GM21447 (cell line): ENCODE data around the gene PDLIM1.
"Not testable (repeated sequence)": the region's sequence is repeated elsewhere in the genome, so short reads cannot be mapped to it uniquely, and the experiment has no call there.

Source experiments
- ATAC-seq: cut with Tn5 transposase; IDR thresholded peaks from one replicate; pipeline ENCODE4 v1.9.1; 2021; ENCODE audit not compliant: unreplicated experiment

The PDLIM1 gene

DNA sequence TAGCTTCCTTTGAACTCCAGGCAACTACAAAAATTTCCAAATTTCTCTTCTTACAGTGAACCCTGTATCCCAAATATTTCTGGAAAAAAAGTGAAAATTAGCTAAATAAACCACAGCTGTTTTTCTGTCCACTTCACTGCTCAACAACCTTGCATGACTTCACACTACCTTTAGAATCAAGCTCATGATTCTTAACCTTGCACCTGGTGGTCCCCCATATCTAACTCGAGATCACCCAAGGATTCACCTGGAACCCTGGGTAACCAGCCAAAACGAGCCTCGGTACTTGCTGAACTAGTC is 47.5 kb downstream of the PDLIM1 start:
- no peak for ATAC-seq

DNA sequence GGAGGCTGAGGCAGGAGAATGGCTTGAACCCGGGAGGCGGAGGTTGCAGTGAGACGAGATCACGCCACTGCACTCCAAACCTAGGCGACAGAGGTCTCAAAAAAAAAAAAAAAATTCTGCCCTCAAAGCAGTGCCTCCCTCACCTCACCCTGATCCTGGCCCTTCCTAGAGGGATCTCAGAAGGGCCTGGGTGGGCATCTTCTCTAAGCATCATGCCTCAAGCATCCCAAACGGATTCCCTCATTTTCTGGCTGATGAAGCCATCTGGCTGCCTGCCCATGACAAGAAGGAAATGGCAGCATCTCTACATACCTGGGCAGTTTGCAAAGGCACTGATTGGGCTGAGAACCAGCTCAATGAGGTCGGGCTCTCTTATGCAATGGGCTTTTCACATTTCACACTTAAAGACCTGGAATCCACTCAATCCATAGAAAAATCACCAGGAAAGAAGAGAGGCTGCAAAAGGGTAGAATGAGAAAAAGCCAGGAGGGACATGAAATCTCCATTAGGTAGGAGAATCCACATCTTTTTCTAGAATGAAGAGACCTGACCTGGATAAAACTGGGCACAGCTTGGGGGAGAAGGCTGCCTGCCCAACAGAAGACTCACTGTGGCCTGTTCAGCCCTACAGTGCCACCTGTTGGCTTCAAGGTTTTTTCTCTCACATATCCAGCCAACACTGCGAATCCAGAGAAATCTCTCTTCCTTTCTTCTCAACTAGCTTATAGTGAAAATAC is 48.1 kb downstream of the PDLIM1 start:
- no peak for ATAC-seq

DNA sequence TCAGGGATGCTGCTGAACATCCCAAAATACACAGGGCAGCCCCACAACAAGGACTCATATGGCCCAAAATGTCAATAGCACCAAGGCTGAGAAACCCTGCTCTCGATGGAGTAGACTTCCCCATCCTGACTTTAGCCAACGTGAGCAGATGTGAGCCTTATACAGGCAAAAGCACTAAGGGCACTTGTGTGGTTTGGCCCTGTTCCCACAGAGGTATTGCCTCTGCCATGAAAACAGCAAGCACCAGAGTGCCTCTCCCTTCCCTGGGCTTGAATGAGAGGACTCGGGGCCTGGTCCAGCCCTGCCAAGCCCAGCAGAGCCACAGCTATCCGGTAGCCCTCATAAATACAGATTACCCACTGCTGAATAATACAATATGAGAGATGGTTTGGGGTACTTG is 49.3 kb downstream of the PDLIM1 start:
- ATAC-seq = no peak

DNA sequence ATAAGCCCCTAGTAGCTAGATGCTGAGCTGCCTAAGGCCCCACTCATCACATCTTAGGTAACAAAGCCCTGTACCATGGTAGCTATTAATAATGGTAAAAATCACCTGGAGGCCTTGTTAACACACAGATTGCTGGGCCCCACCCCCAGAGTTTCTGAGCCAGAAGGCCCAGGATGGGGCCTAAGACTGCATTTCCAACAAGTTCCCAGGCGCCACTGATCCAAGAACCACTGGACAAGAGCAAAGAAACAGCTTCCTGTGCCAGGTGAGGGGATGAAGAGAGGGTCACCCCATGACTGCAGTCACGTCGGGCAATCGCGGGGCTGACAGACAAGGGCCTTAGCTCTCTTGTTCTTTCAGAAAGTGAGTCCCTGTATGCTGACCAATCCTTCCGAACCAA is 50.0 kb downstream of the PDLIM1 start:
- ATAC-seq = no peak

DNA sequence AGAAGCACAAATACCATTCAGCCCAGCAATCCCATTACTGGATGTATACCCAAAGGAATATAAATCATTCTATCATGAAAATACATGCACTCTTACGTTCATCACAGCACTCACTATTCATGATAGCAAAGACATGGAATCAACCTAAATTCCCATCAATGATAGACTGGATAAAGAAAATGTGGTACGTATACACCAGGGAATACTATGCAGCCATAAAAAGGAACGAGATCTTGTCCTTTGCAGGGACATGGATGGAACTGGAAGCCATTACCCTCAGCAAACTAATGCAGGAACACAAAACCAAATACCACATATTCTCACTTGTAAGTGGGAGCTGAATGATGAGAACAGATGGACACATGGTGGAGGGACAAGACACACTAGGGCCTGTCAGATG is 50.7 kb downstream of the PDLIM1 start:
- ATAC-seq = not testable (repeated sequence)

DNA sequence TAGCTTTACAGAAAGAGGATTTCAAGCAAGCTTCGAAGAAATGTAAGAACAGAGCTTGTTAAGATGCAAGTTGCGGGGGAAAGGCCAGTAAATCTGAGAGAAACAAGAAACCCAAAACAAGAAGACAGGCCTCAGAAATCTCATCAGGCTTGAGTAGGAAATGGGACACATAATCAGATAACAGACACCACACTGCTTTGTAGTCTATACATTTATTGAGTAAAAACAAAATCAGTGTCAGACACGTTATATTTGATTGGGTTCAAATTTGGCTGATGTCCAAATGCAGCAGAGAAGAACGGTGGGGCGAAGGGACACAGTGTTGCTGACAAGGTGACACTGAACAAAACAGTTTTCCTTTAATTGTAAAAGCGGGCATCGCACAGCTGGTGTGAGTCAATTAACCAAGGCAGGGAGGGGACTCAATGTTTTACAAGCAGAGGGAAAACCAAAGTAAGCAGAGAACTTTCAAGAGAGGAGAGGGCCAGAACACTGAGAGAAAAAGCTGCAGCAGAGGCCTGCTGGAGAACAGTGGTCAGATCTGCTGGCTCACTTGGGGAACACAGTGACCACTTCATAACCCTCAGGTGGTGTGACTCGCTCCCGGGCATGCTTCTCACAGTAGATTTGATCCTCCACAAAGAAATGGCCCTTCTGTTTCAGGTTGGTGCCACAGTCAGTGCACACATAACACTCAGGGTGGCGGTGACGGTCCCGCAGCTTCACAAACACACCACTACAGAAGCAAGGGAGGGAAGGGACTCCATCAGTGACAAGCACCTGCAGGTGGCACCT is 53.2 kb downstream of the PDLIM1 start:
- no peak for ATAC-seq

DNA sequence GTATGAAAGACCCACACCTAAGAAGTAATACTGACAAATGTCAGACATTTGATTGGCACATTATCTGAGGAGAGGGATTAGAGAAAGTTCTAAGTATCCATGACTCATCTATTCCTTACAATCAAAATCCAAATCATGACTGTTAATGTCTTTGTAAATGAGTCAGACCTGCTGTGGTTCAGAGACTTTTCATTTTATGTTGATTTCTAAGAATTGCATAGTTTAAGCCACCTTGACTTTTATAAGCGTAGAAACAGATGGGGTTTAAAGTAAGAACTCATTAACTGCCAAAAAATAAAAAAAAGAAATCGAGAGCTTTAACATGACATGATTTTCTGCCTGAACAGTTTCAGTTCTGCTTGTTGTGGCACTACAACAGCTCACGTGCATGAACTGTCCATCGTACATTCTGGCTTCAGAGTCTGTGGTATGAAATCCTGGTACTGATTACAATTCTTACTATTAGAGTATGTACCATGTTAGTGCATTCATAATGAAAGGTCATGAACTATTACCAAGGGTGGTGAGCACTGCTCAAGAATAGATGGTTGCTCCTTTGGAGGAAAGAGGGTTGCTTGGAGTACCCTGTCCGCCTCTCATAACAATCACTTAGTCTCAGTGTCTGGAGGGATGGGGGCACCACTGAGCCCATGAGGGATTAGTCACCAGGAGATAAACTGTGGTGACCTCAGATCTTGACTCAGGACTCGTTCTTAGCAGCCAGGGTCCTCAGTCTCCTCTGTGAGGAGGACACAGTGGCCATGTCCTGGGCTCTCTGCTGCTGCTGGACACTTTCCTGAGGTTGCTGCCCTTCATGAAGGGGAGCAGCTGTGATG is 54.5 kb downstream of the PDLIM1 start:
- peak; percentile 98 for ATAC-seq

DNA sequence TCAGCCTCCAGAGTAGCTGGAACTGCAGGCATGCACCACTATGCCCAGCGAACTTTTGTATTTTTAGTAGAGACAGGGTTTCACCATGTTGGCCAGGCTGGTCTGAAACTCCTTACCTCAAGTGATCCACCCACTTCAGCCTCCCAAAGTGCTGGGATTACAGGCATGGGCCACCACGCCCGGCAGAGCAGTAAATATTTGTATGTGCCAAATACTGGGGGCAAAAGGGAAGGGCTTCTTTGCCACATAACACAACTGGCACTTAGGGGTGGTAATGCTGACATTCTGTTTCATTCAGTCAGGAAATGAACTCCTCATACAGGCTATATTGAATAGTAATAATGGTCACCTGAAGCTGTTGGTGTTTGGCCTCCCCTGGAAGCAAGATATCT is 55.1 kb downstream of the PDLIM1 start:
- ATAC-seq = no peak

DNA sequence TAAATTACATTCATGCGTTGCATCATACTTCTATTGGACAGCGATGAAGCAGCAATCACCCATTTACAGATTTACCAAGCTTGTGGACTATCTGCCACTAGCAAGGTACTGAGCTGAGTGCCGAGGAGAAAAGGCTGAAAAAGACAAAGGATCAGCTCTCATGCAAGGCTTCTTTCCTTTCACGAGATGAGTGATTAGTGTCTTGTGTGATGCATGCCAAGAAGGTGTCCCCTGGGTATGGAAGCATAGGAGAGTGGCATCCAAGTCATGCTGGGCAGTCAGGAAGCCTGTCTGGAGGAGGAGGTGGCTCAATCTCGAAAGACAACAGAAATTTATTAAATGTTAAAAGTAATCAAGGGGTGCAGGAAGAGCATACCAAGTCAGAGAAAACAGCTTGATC is 55.9 kb downstream of the PDLIM1 start:
- no peak for ATAC-seq

DNA sequence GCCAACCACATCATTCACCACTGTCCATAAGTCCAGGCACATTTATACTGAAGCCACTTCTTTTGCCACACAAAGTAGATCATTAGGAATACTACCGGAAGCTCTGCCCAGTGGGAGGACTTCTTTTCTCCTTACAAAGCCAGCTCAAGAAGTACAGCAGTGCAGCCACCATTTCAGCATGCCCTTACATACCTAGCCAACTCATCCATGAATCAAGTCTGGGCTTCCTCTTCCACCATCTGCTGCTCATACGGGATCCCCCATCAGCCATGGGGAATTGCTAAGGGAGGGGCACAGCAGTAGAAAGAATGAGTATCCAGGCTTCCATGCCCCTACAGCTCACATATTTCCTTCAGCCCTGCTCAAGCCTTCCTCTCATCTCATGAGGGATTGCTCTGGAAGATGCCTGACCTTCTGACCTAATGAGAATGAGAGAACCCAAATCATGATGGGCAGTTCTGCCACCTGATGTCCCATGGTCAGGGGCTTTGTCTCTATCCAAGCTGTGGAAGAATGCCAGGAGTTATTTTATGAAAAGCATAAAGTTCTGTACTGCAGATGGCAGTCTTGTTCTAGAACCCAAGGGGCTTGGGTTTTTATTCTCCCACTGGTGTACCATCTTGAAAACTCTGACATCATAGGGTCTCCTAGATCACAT is 57.3 kb downstream of the PDLIM1 start:
- ATAC-seq = no peak

DNA sequence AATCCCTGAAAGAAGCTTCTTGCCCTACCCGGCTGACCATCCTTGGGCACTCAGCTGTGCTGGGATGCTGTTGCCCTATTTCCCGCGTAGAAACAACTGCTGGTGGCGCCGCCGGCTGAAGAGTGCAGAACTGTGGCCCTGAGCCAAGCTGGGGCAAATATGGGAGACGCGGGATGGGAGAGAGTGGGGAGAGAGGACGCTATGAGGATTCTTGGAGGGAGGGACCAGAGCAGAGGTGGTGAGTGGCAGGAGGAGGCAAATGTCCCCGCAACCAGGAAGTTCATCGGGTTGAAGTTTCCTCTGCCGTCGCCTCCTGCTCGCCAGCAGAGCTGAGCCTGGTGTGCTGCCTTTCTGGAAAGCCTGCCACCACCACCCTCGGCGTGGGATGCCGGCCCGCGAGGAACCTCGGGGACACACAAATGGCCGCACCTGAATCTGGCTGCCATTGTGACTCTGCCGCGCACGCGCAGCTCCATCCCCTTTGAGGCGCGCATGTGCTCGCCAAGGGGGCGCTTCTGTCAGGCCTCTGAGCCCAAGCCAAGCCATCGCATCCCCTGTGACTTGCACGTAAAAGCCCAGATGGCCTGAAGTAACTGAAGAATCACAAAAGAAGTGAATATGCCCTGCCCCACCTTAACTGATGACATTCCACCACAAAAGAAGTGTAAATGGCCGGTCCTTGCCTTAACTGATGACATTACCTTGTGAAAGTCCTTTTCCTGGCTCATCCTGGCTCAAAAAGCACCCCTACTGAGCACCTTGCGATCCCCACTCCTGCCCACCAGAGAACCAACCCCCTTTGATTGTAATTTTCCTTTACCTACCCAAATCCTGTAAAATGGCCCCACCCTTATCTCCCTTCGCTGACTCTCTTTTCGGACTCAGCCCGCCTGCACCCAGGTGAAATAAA is 59.9 kb downstream of the PDLIM1 start:
- ATAC-seq = not testable (repeated sequence)

DNA sequence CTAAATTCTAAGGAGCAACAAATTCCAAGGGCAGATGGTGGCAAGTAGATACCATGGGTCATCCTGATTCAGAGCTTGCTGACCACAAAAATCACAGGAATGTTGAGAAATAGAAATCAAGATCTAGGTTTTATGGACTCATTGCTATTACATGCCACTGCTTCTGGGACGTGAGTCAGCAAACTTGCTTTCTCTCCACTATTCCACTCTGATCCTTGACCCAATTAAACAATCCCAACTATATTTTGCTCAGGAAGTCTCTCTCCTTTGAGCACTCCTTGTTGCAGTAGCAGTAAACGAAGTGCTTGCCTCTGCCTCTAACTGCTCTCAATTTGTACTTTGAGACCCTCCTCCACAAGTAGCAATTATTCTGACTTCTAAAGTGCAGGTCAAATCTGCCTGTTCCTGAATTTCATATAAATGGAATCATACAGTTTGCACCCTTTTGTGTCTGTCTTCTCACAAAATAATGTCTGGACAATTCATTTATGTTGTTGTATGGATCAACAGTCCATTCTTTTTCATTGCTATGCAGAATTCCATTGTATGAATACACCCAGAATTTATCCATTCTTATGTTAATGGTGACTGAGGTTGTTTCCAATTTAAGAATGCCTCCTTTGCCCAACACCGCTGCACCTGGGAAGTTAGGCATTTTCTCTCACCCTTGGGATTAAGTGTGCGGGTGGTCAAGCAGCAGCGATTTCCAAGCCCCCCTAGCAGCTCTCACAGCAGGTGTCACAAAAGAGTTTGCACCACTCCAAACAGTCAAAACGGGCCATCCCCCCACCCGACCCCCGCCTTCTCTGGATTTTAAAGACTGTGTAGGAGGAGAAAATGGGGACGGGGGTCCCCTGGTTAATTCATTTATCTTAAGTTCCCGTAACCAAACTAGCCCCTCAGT is 60.8 kb downstream of the PDLIM1 start:
- no peak for ATAC-seq

DNA sequence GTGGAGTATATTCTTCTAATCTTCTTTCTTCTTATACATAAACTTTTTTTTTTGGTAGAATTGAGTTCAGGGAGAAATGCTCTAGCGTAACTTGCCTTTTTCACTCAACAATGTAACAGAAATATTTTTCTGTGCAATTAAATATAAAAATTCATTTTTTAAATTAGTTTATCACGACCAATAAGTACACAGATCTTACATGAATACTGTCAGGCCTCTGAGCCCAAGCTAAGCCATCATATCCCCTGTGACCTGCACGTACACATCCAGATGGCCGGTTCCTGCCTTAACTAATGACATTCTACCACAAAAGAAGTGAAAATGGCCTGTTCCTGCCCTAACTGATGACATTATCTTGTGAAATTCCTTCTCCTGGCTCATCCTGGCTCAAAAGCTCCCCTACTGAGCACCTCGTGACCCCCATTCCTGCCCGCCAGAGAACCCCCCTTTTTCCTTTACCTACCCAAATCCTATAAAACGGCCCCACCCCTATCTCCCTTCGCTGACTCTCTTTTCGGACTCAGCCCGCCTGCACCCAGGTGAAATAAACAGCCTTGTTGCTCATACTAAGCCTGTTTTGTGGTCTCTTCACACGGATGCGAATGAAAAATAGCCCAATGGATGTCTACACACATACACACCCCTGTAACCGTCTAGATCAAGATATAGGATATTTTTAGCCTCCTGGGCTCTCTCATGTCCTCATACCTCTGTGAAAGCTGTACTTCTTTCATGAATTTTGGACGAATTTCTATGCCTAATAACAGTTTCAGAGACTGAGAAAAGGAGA is 61.7 kb downstream of the PDLIM1 start:
- not testable (repeated sequence) for ATAC-seq

DNA sequence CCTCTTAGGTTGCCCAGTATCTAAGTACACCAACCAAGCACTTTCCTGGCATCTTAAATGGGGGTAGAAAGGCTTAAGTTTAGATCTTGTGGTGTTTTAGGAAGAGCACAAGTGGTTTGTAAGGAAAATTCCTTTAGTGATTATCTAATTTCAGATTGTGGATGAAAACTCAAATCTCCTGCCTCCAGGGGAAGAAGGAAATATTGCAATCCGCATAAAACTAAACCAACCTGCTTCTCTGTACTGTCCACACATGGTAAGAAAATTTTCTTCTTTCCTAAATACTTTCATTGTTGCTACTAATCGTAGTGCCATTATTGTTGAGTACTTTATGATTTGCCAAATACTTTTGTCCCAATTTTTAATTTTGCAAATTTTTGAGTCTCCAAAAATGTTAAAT is 65.7 kb downstream of the PDLIM1 start:
- ATAC-seq = no peak

DNA sequence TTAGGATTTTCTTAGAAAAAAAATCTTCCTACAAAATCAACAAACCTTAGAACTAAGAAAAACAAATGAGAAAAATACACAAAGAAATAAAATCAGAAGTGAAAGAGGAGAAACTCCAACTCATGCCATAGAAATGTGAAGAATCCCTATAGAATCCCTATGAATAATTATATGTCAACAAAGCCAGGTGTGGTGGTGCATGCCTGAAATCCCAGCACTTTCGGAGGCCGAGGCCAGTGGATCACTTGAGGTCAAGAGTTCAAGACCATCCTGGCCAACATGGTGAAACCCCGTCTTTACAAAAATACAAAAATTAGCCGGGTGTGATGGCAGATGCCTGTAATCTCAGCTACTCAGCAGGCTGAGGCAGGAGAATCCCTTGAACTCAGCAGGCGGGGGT is 69.7 kb downstream of the PDLIM1 start:
- ATAC-seq = no peak

DNA sequence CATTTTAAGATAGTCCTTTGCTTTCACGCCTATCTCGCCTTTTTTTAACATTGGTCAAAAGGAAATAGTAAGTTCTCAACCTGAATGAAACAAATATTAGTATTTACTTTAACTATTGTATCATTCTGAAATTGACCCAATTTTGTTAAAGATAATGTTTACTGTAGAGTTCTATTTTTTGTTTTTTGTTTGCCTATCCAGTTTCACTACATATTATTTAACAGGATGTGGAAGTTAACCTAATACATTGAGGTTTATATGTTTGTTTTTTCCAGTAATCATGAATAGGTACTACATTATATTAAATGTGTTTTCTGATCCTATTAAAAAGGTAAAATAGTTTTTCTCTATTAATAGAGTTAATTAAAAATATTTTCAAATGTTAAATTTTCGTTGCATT is 70.3 kb downstream of the PDLIM1 start:
- no peak for ATAC-seq

DNA sequence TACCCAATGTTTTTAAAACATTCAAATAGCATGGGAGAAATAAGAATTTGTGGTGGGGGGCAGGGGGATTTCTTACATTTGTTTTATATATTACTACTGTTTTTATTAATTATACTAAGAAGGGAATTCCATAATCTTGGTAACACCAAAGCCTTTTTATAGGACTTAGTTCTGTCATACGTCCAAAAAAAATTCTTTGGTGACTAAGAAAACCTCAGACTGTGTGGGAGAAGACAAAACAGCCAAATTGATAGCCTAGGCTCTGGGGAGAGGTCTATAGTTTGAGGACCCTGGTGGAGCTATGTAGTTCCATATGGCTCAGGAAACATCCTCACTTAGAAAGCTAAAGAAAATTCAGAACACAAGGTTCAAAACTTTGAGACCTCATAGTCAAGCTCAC is 73.3 kb downstream of the PDLIM1 start:
- no peak for ATAC-seq

DNA sequence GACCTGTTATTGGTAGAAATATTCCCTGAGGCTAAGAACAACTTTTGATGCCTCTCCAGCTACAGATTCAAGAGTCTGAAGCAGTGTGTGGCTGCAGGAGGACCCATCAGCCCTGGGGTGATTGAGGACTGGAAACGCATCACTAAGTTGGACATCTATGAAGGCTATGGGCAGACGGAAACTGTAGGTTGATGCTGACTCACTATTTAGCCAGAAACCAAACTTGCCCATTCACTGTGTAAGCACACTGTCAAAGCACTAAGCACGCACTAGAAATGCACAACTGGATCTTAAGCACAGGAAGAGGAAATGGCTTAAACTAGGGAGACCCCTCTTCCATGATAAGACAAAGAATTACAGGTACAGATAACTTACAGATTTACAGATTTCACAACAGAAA is 76.0 kb downstream of the PDLIM1 start:
- peak; percentile 91 for ATAC-seq

DNA sequence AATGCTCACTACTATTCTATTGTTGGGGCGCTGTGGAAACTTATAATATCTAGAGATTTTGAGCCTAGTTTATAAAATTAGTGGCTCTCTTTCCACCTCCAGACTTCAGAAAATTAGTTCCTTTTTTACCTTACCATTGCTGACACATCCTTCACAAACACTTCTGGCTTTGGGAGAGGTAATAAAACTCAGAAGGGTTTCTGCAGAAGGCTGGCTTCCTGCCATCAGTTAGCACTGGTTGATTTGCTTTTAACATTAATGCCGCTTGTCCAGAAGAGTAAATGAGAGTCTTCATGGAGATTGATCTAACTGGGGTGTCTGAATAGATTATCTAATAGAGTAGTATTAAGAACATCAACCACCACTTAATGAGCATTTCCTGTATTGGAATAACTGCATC is 76.4 kb downstream of the PDLIM1 start:
- peak; percentile 18 for ATAC-seq
